Epithelial cell of esophagus (primary cell): ENCODE results near the gene FGD4.

ENCODE experiments used
- DNase-seq: peaks from one replicate; pipeline ENCODE4 v3.0.0; 2010; ENCODE audit warnings: low read depth
- H3K4me3 ChIP-seq: 2 replicates; pipeline ENCODE4 v1.5.1; 2011; ENCODE audit warnings: mild to moderate bottlenecking, low read length, control low read depth
- TF ChIP-seq, protein P1 (sequence below): IDR thresholded peaks from 2 replicates; pipeline ENCODE4 v1.5.1; 2011; ENCODE audit warnings: low read depth, mild to moderate bottlenecking, low read length, control low read depth, inconsistent platforms; ENCODE audit not compliant: insufficient read depth; ENCODE audit errors: missing control alignments

The FGD4 gene

DNA sequence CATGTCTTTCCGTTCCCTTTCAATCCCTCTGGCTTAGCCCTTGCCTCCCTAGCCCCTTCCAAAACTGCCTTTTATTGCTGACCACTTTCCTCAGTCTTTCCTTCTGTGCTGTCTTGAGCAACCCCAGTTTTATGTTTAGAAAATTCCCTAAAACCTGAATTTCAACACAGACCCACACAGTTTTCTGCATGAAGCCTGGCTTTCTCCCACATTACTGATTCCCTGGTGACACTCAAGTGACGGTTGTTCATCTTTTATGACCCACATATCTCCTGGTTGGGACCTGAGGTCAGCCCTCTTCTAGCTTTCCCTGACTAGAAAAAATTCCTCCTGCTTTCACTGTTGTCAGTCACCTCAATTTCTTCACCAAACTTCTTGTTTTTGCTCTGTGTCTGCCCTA, 21.0 kb downstream of the FGD4 start:
- no peak overlapping the region for H3K4me3 ChIP-seq
- no peak for DNase-seq
- TF ChIP-seq, protein P1, sequence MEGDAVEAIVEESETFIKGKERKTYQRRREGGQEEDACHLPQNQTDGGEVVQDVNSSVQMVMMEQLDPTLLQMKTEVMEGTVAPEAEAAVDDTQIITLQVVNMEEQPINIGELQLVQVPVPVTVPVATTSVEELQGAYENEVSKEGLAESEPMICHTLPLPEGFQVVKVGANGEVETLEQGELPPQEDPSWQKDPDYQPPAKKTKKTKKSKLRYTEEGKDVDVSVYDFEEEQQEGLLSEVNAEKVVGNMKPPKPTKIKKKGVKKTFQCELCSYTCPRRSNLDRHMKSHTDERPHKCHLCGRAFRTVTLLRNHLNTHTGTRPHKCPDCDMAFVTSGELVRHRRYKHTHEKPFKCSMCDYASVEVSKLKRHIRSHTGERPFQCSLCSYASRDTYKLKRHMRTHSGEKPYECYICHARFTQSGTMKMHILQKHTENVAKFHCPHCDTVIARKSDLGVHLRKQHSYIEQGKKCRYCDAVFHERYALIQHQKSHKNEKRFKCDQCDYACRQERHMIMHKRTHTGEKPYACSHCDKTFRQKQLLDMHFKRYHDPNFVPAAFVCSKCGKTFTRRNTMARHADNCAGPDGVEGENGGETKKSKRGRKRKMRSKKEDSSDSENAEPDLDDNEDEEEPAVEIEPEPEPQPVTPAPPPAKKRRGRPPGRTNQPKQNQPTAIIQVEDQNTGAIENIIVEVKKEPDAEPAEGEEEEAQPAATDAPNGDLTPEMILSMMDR: no peak

- no peak for DNase-seq
- no peak overlapping the region for H3K4me3 ChIP-seq
- TF ChIP-seq, protein P1: no peak
These were observed 24.2 kb downstream of the FGD4 start for GRCh38 chr12:32423559-32423958.

- H3K4me3 ChIP-seq: no peak overlapping the region
- no peak for DNase-seq
- TF ChIP-seq, protein P1: no peak
These were observed 31.7 kb downstream of the FGD4 start for GRCh38 chr12:32431025-32431424.

DNA sequence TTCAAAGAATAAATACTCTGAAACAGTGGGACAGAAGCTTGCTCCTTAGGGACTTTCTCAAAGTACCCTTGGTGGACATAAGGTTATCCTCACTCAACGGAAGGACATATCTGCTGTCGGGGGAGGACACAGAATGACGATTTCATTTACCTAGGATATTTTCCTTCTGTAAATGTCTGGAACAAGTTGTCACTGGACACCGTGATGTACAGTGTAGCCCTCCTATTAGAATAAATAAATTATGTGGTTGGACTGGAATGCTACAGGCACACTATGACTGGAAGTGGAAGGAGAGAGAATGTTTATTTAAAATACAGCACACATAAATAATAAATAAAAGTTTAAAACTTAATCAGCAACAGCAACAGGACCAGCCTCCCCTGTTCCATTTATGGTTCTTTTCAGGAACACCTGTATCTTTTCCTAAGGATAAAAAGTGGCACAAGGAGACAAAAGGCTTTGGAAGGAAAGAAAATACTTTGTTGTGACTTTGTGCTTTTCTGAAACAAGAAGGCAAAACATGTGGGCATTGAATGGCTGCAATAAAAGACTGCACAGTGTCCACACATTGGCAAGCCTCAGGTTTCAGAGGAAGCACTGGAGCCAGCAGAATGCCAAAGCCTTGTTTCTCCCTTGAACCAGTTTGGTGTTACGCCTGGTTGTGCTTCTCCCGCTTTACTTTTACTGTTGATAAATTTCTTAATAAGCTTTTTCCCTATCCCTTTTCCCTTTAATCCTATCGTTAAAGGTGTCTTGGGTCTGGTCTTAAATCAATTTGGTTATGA, 36.8 kb downstream of the FGD4 start:
- no peak overlapping the region for H3K4me3 ChIP-seq
- DNase-seq: peak; percentile 33
- TF ChIP-seq, protein P1: no peak

- H3K4me3 ChIP-seq: no peak overlapping the region
- TF ChIP-seq, protein P1: no peak
- peak; percentile 95 for DNase-seq
These were observed 37.7 kb downstream of the FGD4 start for GRCh38 chr12:32437095-32437515.

DNA sequence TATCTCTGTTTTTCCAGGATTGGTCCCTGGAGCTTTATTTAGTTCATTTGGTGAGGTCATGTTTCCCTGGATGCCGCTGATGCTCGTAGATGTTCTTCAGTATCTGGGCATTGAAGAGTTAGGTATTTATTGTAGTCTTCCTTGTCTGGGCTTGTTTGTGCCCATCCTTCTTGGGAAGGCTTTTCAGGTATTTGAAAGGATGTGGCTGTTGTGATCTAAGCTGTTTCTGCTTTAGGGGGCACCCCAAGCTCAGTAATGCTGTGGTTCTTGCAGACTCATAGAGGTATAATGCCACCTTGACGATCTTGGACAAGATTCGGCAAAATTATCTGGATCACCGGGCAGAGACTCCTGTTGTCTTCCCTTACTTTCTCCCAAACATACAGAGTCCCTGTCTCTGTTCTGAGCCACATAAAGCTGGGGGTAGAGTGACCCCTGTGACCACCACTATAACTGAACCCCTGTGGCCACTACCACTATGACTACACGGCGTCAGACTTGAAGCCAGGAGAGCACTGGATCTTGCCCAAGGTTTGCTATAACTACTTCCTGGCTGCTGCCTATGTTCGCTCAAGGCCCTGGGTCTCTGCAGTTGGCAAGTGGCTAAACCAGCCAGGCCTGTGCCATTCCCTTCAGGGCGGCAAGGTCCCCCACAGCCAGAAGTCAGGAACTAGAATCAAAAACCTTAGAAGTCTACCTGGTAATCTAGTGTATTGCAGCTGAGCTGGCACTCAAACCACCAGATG, 40.9 kb downstream of the FGD4 start:
- H3K4me3 ChIP-seq: no peak overlapping the region
- peak; percentile 90 for DNase-seq
- TF ChIP-seq, protein P1: peak; percentile 10
